HG03103 (cell line): Measurements from ENCODE around the gene SPDYE17.
"Not testable (repeated sequence)": the region's sequence is repeated elsewhere in the genome, so short reads cannot be mapped to it uniquely, and the experiment has no call there.

Source experiments
- ATAC-seq: cut with Tn5 transposase; IDR thresholded peaks from one replicate; pipeline ENCODE4 v1.9.1; 2021; ENCODE audit warnings: low read depth; ENCODE audit not compliant: unreplicated experiment

The SPDYE17 gene, protein sequence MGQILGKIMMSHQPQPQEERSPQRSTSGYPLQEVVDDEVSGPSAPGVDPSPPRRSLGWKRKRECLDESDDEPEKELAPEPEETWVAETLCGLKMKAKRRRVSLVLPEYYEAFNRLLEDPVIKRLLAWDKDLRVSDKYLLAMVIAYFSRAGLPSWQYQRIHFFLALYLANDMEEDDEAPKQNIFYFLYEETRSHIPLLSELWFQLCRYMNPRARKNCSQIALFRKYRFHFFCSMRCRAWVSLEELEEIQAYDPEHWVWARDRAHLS

GRCh38 chr7:77032261-77032660, at the start of gene SPDYE17:
Gene SPDYE17, minus strand, starts transcription at chr7:77032361. Its CDS starts 1,791 bp downstream, at chr7:77030570.
- ATAC-seq: not testable (repeated sequence)

GRCh38 chr7:77080236-77080635, 48.1 kb upstream of the SPDYE17 start:
- ATAC-seq: not testable (repeated sequence)

GRCh38 chr7:77079624-77080023, 47.5 kb upstream of the SPDYE17 start:
- not testable (repeated sequence) for ATAC-seq

GRCh38 chr7:77079112-77079511, 47.0 kb upstream of the SPDYE17 start:
- not testable (repeated sequence) for ATAC-seq

DNA sequence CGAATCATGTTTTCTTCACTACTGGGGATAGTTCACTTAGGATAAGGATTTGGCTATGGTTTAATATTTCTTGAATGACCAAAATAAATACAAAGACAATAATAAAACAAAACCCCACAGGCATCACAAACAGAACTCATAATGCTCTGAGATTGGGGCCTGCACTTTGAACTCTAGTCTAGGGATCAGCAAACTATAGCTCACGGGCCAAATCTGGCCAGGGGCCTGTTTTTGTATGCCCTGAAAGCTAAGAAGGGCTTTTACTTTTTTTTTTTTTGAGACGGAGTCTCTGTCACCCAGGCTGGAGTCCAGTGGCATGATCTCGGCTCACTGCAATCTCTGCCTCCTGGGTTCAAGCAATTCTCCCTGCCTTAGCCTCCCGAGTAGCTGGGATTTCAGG, 44.9 kb upstream of the SPDYE17 start:
- ATAC-seq: not testable (repeated sequence)

DNA sequence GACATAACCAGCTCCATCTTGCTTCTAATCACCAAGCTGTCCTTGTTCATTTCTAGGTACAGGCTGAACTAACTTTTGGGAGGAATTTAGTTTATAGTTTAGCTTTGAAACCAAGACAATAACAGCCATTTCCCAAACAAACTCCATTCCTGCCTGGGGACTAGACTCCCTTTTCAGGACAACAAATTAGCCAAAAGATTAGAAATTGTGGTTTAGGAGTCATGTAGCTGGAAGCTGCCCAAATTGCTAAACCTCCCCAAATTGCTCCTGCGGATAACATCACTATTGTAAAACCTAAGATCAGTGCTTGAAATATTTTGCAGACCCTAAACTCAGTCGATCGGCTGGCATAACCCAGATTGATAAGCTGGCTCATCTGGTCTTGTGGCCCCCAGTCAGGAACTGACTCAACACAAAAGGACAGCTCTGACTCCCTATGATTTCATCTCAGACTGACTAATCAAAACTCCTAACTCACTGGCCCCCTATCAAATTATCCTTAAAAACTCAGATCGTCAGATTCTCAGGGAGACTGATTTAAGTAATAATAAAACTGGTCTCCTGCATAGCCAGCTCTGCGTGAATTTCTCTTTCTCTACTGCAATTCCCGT, 42.7 kb upstream of the SPDYE17 start:
- not testable (repeated sequence) for ATAC-seq

DNA sequence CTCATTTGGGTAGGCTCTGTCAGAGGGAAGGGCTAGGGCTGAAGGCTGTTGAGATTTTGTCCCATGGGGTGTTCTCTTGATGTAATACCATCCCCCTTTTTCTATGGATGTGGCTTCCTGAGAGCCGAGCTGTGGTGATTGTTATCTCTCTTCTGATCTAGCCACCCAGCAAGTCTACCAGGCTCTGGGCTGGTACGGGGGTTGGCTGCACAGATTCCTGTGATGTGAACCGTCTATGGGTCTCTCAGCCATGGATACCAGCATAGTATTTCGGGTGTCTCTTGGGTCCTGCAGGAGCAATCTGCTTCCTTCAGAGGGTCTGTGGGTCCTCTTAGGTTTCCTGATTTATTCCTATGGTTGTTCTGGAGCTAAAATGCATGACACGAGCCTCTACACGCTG, 38.9 kb upstream of the SPDYE17 start:
- not testable (repeated sequence) for ATAC-seq

GRCh38 chr7:77065869-77066268, 33.7 kb upstream of the SPDYE17 start:
- ATAC-seq: not testable (repeated sequence)

DNA sequence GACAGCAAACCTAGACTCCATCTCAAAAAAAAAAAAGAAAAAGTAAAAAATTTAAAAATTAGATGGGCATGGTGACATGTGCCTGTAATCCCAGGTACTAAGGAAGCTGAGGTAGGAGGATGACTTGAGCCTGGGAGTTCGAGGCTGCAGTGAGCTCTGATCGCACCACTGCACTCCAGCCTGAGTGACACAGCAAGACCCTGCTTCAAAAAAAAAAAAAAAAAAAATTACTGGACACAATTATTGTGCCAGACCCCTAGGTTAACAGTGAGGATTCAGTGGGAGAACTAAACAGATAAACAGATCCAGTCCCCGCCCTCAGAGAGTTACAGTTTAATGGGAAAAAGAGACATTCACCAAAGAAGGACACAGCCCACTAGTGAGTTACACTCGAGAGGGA, 31.6 kb upstream of the SPDYE17 start:
- not testable (repeated sequence) for ATAC-seq

- ATAC-seq: not testable (repeated sequence)
These were observed 30.4 kb upstream of the SPDYE17 start, which contains the start of gene SPDYE18 for GRCh38 chr7:77062557-77062956. Gene SPDYE18, minus strand, starts transcription at chr7:77062558. Its CDS starts 2,046 bp downstream, at chr7:77060512.

- not testable (repeated sequence) for ATAC-seq
These were observed 5.8 kb downstream of the SPDYE17 start for GRCh38 chr7:77026349-77026748.

- ATAC-seq: not testable (repeated sequence)
These were observed 22.0 kb downstream of the SPDYE17 start for GRCh38 chr7:77010074-77010680.

GRCh38 chr7:77008000-77008399, 24.2 kb downstream of the SPDYE17 start:
- ATAC-seq: not testable (repeated sequence)

DNA sequence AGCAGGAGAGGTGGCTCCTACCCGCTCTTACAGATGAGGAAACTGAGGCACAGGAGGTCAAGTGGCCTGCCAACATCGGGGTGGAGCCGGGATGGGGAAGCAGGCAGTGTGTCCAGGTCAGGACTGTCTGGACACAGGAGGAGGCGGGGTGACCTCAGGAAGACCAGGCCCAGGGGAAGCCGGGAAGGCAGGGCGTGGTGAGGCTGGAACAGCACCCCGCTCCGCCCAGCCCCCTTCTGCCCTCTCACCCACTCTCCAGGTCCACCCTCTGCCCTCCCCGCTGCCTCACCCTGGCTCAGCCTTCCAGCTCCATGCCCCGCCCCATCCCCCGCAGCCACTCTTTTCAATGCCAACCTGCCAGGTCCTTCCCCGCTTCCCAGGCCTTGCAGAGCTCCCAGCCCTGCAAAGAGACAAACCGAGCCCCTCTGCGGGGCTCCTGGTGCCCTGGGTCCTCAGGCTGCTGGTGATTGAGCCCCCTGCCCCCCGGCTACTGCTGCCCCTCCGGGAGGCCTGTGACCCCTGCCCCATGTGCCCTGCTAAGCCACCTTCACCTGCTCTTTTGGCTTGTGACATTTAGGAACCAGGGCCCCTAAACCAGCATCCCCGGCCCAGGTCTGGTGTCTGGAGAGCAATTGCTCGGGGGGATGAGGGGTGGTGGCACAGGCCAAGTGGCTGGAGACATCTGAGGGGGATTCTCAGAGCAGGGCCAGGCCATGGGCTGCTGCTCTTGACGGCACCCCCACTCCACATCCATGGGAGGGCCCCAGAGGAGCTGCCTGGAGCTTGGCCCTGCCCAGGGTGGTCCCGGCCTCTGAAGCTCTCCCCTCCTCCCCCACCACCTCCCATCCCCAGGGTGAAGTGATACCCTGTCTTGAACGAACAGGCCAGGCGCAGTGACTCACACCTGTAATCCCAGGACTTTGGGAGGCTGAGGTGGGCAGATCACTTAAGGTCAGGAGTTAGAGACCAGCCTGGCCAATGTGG, 25.7 kb downstream of the SPDYE17 start:
- not testable (repeated sequence) for ATAC-seq

DNA sequence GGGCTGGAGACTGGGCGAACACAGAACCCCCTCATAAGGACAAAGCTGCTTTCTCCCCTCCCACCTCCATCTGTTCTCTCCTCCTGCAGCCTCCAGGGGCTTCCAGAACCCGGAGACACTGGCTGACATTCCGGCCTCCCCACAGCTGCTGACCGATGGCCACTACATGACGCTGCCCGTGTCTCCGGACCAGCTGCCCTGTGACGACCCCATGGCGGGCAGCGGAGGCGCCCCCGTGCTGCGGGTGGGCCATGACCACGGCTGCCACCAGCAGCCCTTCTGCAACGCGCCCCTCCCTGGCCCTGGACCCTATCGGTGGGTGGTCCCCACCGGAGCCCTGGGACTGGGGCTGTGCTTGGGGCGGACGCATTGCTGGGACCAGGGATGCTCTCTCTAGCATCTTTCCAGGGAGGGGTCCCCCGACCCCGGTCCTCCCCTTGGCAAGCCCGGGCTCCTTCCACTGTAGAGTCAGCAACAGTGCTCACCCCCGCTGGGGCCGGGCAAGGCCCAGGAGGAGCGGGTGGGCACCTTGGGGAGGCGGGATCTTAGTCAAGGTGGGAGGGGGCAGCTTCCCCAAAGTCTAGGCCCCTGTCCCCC, 26.6 kb downstream of the SPDYE17 start:
- ATAC-seq: not testable (repeated sequence)

DNA sequence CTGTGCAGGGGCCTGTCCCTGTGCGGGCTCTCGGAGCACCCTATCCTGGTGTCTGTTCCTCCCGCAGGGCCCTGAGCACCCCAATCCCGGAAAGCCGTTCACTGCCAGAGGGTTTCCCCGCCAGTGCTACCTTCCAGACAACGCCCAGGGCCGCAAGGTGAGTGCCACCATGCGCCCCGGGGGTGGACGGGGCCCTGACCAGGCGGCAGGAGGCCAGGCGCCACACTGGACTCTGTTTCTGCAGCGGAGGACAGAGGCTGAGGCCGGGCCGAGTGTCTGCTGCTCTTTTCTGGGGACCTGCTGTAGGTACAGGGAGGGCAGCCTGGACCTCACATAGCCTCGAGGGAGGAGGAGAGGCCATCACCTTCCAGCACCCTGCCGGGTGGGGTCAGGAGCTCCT, 28.0 kb downstream of the SPDYE17 start:
- ATAC-seq: not testable (repeated sequence)

- not testable (repeated sequence) for ATAC-seq
These were observed 28.9 kb downstream of the SPDYE17 start for GRCh38 chr7:77003241-77003640.

DNA sequence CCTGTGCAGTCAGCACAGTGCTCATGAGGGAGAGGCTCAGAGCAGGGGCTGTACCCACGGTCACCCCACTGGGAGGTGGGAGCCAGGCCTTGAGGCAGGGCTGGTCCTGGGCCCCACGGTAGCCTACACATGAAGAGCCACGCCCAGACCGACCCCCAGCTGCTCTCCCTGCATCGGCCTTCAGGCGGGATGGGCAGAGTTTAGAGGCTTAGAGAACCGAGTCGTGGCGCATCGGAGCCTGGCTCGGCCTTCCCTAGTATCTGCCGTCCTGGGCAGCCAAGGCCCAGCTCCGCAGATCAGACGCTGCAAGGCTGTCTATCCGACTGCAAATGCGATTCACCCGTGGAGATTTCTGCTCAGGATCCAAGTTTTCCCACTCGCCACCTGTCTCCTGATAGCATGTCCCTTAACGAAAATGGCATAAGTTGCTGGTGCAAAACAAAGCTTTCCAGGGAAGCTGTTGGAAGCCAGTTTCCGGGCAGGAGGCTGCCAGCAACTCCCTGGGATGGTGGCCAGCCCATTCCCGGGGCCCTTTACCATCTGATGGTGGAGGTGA, 29.4 kb downstream of the SPDYE17 start:
- ATAC-seq: not testable (repeated sequence)

DNA sequence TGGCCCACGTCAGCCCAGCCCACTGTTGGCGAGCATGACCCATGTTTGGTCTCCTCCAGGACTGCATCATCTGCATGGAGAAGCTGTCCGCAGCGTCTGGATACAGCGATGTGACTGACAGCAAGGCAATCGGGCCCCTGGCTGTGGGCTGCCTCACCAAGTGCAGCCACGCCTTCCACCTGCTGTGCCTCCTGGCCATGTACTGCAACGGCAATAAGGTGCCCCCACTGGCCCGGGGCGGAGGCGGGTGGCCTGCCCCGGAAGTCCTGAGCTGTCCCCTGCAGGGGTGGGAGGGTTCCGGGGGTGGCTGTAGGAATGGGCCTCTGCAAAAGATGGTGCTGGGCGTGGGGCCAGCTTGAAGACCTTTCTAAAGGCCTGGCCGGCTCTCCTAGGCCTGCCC, 30.1 kb downstream of the SPDYE17 start:
- not testable (repeated sequence) for ATAC-seq
